ENCODE results near the gene OR51S1. TPM values are rescaled to one million over a fixed set of nuclear protein-coding genes. Genes with fewer than 3 reads are reported as not detected.
A peak's percentile ranks its signal among the peaks of the same experiment; 100 is the strongest.
"Not testable (repeated sequence)": the region's sequence is repeated elsewhere in the genome, so short reads cannot be mapped to it uniquely, and the experiment has no call there.

The OR51S1 gene
- total RNA-seq, 4 donors from 2014 or later, result 0.27 TPM; not detected in 3

DNA sequence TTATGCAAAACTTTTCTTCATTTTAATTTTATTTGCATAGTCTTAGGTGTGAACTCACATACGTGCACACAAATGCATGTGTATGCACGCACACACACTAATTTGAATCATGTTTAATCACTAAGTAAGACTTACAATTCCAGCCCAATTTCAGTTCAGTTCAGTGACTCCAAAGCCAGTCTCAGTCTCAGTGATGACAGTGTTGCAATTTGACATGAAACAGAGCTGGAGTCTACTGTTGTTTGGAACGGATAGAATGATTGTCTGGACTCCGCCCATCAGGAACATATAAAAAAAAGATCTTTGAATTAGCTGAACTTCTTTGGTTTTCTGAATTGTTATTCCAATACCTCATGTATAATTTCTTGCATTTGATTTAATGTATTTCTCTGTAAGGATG is 14.9 kb upstream of the OR51S1 start:
- intact Hi-C loops (cut with DNase I), result no loop called here
- no peak for DNase-seq
- Histone ChIP-seq H3K4me3 (replicated peaks in 1 of 3) (no peak overlapping the region), H3K9me3 (no peaks in the 10 kb centered on the region), H3K27me3 (no peaks in the 10 kb centered on the region), H3K4me1 (peaks cover 0 to 16% of the 10 kb centered on the region in 2 donors), H3K36me3 (no peaks in the 10 kb centered on the region), H3K27ac (no peak overlapping the region)
- WGBS, 2 donors, result 87 to 88% methylated on average over 4 of the region's 4 CpGs
- TF ChIP-seq POLR2A (IDR thresholded peaks at IDR 0.05) (no peak), CTCF (IDR thresholded peaks at IDR 0.05) (no peak)

GRCh38 chr11:4862447-4863236 is 13.6 kb upstream of the OR51S1 start:
- H3K9me3 ChIP-seq, result no peaks in the 10 kb centered on the region
- H3K27ac ChIP-seq, result peak overlapping the region in 1 of 3 donors; percentile 33
- intact Hi-C loops (cut with DNase I), result no loop called here
- no peak overlapping the region for H3K4me3 ChIP-seq (replicated peaks in 1 of 3)
- peak; percentile 7 to 20 for DNase-seq
- H3K4me1 ChIP-seq, result peaks cover 0 to 16% of the 10 kb centered on the region in 2 donors
- TF ChIP-seq POLR2A (IDR thresholded peaks at IDR 0.05), result no peak
- TF ChIP-seq CTCF (IDR thresholded peaks at IDR 0.05), result no peak
- no peaks in the 10 kb centered on the region for H3K27me3 ChIP-seq
- H3K36me3 ChIP-seq, result no peaks in the 10 kb centered on the region

GRCh38 chr11:4854286-4854685 is 5.3 kb upstream of the OR51S1 start:
- H3K4me1 ChIP-seq; H3K27ac ChIP-seq; H3K9me3 ChIP-seq; H3K36me3 ChIP-seq; H3K4me3 ChIP-seq (replicated peaks in 1 of 3); H3K27me3 ChIP-seq; intact Hi-C loops (cut with DNase I); DNase-seq: not testable (repeated sequence)
- WGBS, 2 donors, result 92 to 97% methylated on average over 6 to 7 of the region's 7 CpGs

GRCh38 chr11:4851033-4851432 is 2.0 kb upstream of the OR51S1 start:
- peak in 1 of 2 donors; percentile 8 for DNase-seq
- no peak overlapping the region for H3K27ac ChIP-seq
- no peak for TF ChIP-seq POLR2A (IDR thresholded peaks at IDR 0.05)
- H3K4me1 ChIP-seq, result no peaks in the 10 kb centered on the region
- 19% methylated on average over 4 of the region's 4 CpGs for WGBS, 2 donors
- H3K36me3 ChIP-seq, result no peaks in the 10 kb centered on the region
- intact Hi-C loops (cut with DNase I), result no loop called here
- no peak overlapping the region for H3K4me3 ChIP-seq (replicated peaks in 1 of 3)
- no peaks in the 10 kb centered on the region for H3K27me3 ChIP-seq
- no peaks in the 10 kb centered on the region for H3K9me3 ChIP-seq

DNA sequence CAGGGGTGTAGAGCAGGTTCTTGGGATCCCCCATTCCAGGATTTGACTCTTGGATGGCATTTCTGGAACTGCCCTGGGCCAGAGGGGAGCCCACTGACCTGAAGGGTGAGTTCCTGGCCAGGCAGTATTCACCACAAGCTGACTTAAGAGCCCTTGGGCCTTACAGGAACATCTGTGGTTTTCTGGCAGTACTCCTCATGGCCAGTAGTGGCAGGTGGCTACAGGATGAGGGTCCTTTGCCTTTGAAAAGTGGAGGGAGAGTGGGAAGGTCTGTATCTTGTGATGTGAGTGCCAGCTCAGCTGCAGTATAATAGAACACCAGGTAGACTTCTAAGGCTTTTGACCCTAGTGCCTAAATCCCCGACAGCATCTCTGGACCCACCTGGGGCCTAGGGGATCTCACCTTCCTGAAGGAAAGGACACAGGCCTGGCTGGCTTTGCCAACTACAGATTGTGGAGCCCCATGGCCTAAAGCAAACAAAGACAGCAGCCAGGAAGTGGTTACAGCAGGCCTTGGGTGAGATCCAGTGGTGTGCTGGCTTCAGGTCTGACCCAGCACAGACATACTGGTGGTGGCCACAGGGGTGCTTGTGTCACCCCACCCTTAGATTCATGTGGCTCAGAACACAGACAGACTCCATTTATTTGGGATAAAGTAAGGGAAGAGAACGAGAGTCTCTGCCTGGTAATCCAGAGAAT is 9.0 kb downstream of the OR51S1 start:
- no peak for TF ChIP-seq POLR2A (IDR thresholded peaks at IDR 0.05)
- no peak for TF ChIP-seq CTCF (IDR thresholded peaks at IDR 0.05)
- Histone ChIP-seq H3K27me3 (no peaks in the 10 kb centered on the region), H3K36me3 (no peaks in the 10 kb centered on the region), H3K9me3 (no peaks in the 10 kb centered on the region), H3K27ac (no peak overlapping the region), H3K4me3 (replicated peaks in 1 of 3) (no peak overlapping the region), H3K4me1 (no peaks in the 10 kb centered on the region)
- DNase-seq, result no peak
- intact Hi-C loops (cut with DNase I), result no loop called here
- WGBS, 2 donors, result 82 to 93% methylated on average over 2 of the region's 2 CpGs

DNA sequence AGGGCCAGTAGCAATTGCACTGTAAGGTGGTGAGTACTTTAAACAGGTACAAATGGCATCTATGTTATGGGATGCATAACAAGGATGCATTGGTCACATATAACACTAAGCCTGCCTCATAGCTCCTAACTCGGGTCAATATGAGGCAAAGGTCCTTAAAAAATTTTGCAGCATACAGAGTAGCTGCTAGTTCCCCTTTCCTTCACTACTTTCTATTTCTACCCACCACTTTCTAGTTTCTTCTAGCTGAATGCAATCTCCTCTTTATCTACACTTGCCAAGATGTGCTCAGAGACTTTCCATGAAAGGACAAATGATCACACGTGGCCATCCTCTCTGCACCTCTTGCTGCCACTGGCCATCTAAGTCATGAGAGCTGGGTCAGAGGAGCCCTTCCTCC is 18.1 kb downstream of the OR51S1 start:
- no peak overlapping the region for H3K4me3 ChIP-seq (replicated peaks in 1 of 3)
- no peak overlapping the region for H3K27ac ChIP-seq
- no peaks in the 10 kb centered on the region for H3K27me3 ChIP-seq
- WGBS, 2 donors, result 63 to 73% methylated on average over 2 of the region's 2 CpGs
- intact Hi-C loops (cut with DNase I), result no loop called here
- no peaks in the 10 kb centered on the region for H3K36me3 ChIP-seq
- H3K9me3 ChIP-seq, result no peaks in the 10 kb centered on the region
- TF ChIP-seq CTCF (IDR thresholded peaks at IDR 0.05) (no peak), POLR2A (IDR thresholded peaks at IDR 0.05) (no peak)
- DNase-seq, result no peak
- H3K4me1 ChIP-seq, result peaks cover 4 to 8% of the 10 kb centered on the region in 2 donors

Data from thyroid gland (tissue), 4 donors.